GM15510 (cell line): ENCODE measurements around the gene AMIGO1.

Experiments used
- POLR2A ChIP-seq: IDR thresholded peaks from 3 replicates; pipeline ENCODE4 v1.6.1; 2011; ENCODE audit warnings: borderline replicate concordance; ENCODE audit not compliant: insufficient read length; ENCODE audit errors: extremely low read depth

AMIGO1 gene

DNA sequence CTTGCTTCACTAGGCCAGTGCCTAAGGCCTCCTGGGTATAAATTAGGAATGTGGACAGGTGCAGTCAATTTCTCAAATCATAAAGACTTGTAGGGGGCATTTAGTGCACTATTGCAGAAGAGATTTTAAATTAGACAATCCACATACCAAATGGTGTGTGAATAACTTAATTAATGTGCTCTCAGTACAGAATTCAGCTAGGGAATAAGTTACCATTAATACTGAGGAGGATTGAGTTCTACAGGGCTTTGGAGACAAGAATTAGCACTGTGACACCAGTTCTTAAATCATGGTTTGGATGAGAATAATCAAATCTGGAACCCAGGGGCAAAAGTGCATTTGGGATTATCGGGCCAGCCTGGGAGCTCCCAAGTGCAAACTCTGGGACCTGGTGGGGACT lies 41.5 kb downstream of the AMIGO1 start:
- no peak for TF ChIP-seq POLR2A

DNA sequence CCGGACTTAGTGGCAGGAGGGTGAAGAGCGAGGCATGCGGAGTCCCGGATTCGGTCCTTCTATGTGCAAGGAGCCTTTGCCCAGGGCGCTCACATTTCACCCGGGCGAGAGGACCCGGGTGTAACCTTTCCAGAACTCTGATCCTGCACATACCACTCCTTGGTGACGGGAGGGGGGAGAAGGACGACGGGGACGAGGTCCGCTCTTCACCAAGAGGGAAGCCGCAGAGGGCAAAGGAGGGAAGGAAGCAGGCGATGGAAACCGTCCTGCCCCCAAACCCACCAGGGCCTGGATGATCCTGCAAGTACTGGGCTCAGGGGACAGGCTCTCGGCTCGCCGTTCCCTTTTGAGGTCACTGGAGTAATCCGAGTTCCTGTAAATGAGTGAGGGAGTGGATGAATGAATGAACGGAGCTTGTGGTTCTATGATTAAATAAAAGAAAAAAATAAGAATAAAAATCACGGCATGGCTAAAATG lies 42.2 kb downstream of the AMIGO1 start:
- no peak for TF ChIP-seq POLR2A

DNA sequence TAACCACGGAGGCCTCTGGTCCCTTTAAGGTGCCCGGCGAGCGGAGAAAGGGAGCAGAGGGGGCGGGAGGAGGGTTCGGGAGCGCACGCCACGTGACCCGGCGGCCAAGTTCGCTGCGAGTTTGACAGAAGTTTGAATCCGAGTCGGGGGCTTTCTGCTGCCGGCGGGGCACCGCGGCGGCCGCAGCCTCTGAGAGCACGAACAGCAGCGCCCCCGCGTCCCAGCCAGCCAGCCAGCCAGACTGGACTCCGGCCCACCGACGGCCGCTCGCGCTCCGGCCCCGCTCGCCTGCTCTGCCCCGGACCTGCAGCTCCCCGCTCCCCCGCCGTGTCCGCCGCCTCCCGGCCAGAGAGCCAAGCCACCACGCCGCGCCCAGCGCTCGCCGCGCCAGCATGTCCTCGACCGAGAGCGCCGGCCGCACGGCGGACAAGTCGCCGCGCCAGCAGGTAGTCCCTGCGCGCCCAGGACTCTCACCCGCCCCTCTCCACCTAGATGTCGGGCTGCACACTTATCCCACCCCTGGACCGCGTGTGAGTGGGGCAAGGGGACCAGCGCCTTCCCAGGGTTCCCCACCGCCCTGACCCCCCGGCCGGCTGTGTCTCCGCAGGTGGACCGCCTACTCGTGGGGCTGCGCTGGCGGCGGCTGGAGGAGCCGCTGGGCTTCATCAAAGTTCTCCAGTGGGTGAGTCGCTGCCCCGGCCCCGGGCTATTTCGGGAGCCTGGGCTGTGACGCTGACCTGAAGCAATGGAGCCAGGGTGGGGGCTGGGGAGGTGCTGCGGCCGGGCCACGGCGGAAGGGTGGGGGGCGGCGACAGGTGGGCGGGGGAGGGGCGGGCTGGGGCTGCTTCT lies 42.9 kb downstream of the AMIGO1 start, which contains the start of gene SYPL2:
SYPL2 (plus strand) TSS at position 95 of the 849 bp plus-strand sequence; CDS start at position 393, 298 bp downstream.
- TF ChIP-seq POLR2A: no peak

GRCh38 chr1:109466125-109466451 lies 43.4 kb downstream of the AMIGO1 start:
- no peak for TF ChIP-seq POLR2A

GRCh38 chr1:109457819-109458218 lies 51.7 kb downstream of the AMIGO1 start:
- no peak for TF ChIP-seq POLR2A

DNA sequence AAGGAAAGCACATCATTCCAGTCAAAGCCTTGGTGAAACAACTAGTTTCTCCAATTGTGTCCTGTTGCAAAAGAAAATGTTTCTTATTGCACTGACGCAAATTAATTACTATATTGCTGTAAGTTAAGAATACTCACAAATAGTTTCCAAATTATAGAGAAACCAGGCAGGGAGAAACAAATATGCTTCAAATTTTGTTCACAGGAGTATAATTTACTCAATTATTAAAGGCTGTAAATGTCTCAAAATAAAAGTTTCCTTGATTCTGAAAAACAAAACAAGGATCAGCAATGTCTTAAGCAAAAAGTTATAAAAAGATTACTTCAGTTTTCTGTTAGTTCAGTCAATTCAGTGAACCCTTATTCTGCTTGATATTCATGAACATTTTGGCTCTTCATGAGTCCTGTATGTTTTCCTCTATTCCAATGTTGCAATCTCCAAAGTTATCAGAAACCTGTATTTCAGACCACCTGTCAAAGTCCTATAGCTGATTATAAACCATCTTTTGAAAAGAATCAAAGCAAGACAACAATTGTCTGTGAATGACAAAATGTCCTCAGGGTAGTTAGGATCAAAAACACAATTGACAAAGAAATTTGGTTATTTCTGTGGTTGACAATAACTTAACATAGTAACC lies 54.9 kb downstream of the AMIGO1 start:
- TF ChIP-seq POLR2A: no peak
